ENCODE data around the gene PCBP2. TPM values are rescaled to one million over a fixed set of nuclear protein-coding genes. Genes with fewer than 3 reads are reported as not detected.

Gene PCBP2
- total RNA-seq, 4 donors from 2014 or later, result 414 to 583 (median 490) TPM

DNA sequence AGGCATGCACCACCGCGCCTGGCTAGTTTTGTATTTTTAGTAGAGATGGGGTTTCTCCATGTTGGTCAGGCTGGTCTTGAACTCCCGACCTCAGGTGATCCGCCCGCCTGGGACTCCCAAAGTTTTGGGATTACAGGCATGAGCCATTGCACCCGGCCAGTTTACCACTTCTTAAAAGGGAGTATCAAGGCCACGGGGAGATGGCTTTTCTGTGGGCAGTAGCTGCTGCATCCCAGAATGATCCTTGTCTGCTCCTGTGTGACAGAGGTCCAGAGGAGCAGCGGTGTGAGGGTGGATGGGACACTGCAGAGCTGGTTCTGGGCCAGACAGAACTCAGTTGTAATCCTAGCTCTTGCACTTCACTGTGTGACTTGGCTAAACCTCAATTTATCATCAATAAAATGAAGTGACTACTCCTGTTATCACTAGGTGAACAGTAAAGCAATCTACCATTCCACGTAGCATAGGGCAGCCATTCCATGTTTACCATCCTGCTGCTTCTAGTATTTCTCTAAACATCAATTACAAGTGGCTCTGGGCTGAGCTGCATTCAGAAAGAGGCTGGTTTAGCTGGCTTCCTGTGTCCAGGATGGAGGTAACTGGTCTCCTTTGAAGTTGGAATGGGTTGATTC lies 58.4 kb downstream of the PCBP2 start:
- peaks cover 0 to 83% (median 14%) of the 10 kb centered on the region in 3 donors for H3K36me3 ChIP-seq
- H3K4me3 ChIP-seq, result no peak overlapping the region
- DNase-seq (ENCODE audit: low spot score in 2 of 2), result no peak
- no peaks in the 10 kb centered on the region for H3K27me3 ChIP-seq
- peaks cover 0 to 21% (median 11%) of the 10 kb centered on the region in 4 donors for H3K4me1 ChIP-seq
- WGBS, 2 donors, result 84 to 85% methylated on average over 9 of the region's 9 CpGs
- H3K9me3 ChIP-seq, result no peaks in the 10 kb centered on the region
- TF ChIP-seq POLR2A (IDR thresholded peaks at IDR 0.05), result no peak
- TF ChIP-seq, protein P1, sequence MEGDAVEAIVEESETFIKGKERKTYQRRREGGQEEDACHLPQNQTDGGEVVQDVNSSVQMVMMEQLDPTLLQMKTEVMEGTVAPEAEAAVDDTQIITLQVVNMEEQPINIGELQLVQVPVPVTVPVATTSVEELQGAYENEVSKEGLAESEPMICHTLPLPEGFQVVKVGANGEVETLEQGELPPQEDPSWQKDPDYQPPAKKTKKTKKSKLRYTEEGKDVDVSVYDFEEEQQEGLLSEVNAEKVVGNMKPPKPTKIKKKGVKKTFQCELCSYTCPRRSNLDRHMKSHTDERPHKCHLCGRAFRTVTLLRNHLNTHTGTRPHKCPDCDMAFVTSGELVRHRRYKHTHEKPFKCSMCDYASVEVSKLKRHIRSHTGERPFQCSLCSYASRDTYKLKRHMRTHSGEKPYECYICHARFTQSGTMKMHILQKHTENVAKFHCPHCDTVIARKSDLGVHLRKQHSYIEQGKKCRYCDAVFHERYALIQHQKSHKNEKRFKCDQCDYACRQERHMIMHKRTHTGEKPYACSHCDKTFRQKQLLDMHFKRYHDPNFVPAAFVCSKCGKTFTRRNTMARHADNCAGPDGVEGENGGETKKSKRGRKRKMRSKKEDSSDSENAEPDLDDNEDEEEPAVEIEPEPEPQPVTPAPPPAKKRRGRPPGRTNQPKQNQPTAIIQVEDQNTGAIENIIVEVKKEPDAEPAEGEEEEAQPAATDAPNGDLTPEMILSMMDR (IDR thresholded peaks at IDR 0.05), result no peak
- TF ChIP-seq EP300 (IDR thresholded peaks at IDR 0.05), result no peak
- H3K27ac ChIP-seq, result no peak overlapping the region

DNA sequence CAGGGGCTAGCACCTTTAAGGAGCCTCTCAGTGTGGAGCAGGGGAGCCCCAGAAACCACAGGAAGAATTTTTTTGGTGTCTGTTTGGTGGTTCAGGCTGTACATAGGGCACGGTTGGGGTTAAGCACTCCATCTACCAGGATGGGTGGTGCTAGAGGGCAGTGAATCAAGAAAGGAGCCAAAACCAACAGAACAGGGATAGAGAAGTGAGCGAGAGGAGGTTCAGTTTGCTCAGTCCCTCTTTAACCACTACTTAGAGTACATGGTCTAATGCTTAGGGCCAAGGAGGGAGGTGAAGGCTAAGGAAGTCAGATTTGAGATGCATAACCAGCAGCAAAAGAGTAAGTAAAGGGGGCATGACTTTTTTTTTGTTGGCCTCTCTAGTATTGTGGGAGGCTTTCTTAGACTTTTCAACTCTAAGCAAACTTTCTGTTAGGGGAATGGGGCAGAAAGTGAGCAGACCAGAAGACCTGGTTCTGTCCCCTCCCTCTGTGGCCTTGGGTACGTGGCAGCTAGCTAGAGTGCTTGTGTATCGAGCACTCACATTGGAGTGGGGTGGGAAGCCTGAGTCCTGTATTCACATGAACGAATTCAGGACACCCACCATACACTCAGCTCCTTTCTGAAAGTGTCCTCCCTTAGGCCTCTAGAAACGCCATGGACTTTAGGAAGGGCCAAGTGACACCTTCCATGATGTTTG lies 62.0 kb downstream of the PCBP2 start:
- H3K4me1 ChIP-seq, result peaks cover 0 to 3% (median 2%) of the 10 kb centered on the region in 4 donors
- no peak overlapping the region for H3K27ac ChIP-seq
- H3K4me3 ChIP-seq, result no peak overlapping the region
- TF ChIP-seq POLR2A (IDR thresholded peaks at IDR 0.05) (no peak), EP300 (IDR thresholded peaks at IDR 0.05) (no peak)
- TF ChIP-seq, protein P1 (IDR thresholded peaks at IDR 0.05), result no peak
- 74 to 77% methylated on average over 6 of the region's 6 CpGs for WGBS, 2 donors
- H3K36me3 ChIP-seq, result peaks cover 0 to 94% (median 24%) of the 10 kb centered on the region in 3 donors
- H3K27me3 ChIP-seq, result no peaks in the 10 kb centered on the region
- DNase-seq (ENCODE audit: low spot score in 2 of 2), result no peak
- no peaks in the 10 kb centered on the region for H3K9me3 ChIP-seq

DNA sequence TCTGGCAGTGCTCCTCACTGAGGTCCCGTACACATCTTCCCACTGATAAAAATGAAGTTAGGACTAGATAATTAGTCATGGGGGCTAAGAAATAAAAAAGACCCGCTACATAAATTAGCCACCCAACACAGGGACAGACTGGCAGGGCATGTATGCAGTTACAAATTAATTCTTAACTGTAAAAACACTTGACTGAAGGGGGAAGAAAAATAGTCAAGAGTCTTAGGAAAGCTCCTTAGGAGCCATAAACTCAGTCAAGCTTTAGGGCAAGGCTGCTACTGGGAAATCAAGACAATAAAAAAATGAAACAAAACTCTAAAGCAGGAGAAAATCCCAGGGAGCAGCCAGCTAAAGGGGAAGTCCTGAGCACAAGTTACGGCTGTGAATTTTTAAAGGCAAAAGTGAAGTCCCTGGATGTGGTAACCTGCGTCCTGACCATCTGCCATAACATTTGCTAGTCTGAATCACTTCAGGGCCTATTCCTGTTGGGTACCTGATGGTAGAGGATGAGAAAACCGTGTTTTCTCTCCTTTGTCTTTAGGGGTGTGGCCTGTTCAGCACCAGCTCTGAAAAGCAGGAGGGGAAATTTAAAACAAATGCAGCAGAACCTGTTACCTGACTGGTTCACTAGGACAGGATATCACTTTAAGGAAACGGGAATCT lies 62.9 kb downstream of the PCBP2 start:
- no peaks in the 10 kb centered on the region for H3K4me1 ChIP-seq
- no peak overlapping the region for H3K27ac ChIP-seq
- whole genome bisulfite sequencing, 2 donors, result 81 to 82% methylated on average over 6 of the region's 6 CpGs
- H3K36me3 ChIP-seq, result peaks cover 0 to 100% (median 24%) of the 10 kb centered on the region in 3 donors
- no peak overlapping the region for H3K4me3 ChIP-seq
- TF ChIP-seq POLR2A (IDR thresholded peaks at IDR 0.05) (no peak), EP300 (IDR thresholded peaks at IDR 0.05) (no peak)
- TF ChIP-seq, protein P1 (IDR thresholded peaks at IDR 0.05), result no peak
- no peaks in the 10 kb centered on the region for H3K9me3 ChIP-seq
- no peaks in the 10 kb centered on the region for H3K27me3 ChIP-seq
- DNase-seq (ENCODE audit: low spot score in 2 of 2), result no peak

DNA sequence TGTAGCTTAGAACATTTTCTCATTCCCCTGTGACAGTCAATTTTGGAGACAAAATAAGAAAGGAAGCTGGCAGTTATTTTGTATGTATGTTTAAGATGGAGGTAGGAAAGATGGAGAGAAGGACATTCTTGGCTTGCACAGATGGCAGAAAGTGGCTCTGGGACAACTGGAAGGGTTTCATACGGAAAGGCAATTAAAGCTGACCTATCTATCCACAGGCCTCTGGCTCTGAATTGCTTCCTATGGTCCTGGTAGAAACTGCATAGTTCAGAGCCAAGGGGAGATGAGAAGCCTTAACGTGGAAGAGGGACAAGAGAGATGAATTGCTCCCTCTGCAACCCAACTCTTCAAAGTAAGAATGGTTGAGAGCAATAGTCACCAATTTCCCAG lies 63.4 kb downstream of the PCBP2 start:
- no peak for DNase-seq (ENCODE audit: low spot score in 2 of 2)
- Histone ChIP-seq H3K4me3 (no peak overlapping the region), H3K27me3 (no peaks in the 10 kb centered on the region), H3K4me1 (no peaks in the 10 kb centered on the region), H3K27ac (no peak overlapping the region), H3K9me3 (no peaks in the 10 kb centered on the region), H3K36me3 (peaks cover 0 to 100% (median 24%) of the 10 kb centered on the region in 3 donors)
- WGBS, 2 donors, result 61 to 65% methylated on average over 2 of the region's 2 CpGs
- TF ChIP-seq, protein P1 (IDR thresholded peaks at IDR 0.05), result no peak
- TF ChIP-seq EP300 (IDR thresholded peaks at IDR 0.05) (no peak), POLR2A (IDR thresholded peaks at IDR 0.05) (no peak)

All from tibial nerve (tissue), 4 donors.